DMS53 (cell line): ENCODE measurements around the gene OR1A1.
"Not testable (repeated sequence)": the region's sequence is repeated elsewhere in the genome, so short reads cannot be mapped to it uniquely, and the experiment has no call there.

Source experiments
- DNase-seq: peaks from one replicate; lab custom pipeline; 2025; lab: John Stamatoyannopoulos, UW

Gene OR1A1, protein sequence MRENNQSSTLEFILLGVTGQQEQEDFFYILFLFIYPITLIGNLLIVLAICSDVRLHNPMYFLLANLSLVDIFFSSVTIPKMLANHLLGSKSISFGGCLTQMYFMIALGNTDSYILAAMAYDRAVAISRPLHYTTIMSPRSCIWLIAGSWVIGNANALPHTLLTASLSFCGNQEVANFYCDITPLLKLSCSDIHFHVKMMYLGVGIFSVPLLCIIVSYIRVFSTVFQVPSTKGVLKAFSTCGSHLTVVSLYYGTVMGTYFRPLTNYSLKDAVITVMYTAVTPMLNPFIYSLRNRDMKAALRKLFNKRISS

GRCh38 chr17:3207367-3207766 lies at the start of gene OR1A1:
TSS of gene OR1A1 (plus strand) at chr17:3207667. CDS start at chr17:3215621, 7,954 bp downstream.
- DNase-seq = no peak

DNA sequence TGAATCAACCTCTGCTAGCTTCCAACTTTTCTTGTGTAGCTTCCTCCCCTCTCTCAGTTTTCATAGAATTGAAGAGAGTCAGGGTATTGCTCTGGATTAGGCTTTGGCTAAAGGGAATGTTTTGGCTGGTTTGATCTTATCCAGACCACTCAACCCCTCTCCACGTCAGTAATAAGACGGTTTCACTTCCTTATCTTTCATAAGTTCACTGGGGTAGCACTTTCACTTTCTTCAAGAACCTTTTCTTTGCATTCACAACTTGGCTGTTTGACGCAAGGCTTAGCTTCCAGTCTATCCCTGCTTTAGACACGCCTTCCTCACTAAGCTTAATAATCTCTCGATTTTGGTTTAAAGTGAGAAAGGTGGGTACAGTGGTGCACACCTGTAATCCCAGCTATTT lies 39.9 kb upstream of the OR1A1 start:
- no peak for DNase-seq

DNA sequence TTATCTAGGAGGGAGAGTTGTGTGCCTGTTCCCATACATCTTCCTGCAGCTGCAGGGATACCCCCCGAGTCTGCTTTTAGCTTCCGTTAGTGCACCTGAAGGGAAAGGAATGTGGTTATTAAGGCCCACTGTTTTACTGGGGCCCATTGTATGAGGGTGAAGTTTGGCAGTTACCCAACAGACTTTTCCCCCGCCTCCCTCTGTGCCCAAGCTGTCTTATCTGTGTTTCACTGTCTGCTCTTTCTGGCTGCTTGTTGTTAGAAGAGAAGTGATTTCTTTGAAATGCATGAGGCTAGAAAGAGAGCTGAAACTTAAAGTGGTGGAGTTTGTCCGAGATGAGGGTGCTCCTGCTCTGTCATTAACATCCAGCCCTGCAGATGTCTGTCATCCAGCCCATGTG lies 17.5 kb upstream of the OR1A1 start:
- no peak for DNase-seq

DNA sequence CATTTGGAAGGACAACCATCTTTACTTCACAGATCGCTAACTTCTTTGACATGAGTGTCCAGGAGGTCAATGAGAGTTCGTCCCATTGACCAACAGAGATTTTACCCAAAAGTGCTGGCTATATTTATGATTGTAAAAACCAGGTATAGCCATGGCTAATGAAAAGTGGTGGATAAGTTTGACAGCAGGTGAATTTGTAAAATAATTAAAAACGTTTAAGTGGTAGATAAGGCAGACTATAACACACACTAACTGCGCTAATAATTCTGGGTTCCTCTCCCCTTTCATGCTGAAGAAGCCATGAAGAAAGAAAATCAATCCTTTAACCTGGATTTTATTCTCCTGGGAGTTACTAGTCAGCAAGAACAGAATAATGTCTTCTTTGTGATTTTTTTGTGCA lies 10.2 kb upstream of the OR1A1 start, which contains the start of gene OR1A2:
Gene OR1A2 (plus strand): TSS at position 301 of the 400 bp plus-strand sequence. CDS start 0 bp downstream, at position 301.
- DNase-seq = no peak

DNA sequence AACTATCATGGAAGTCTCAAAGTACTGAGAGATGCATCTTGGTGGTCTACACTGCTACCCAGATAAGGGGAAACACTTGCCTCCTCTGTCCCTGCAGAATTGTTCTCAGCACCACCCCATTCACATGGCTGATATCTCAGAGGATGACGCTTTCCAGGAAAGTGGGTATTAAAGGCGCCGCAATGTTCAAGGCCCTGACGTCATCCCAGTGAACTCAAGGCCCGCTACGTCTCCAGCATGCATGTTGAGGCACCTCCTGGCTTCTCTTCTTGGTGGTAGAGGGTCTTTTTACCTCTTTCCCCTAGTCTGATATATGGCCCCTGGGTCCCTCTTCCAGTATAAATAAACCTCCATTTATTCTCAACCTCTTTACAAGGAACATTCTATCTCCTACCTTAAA lies 1.0 kb downstream of the OR1A1 start:
- DNase-seq = no peak

DNA sequence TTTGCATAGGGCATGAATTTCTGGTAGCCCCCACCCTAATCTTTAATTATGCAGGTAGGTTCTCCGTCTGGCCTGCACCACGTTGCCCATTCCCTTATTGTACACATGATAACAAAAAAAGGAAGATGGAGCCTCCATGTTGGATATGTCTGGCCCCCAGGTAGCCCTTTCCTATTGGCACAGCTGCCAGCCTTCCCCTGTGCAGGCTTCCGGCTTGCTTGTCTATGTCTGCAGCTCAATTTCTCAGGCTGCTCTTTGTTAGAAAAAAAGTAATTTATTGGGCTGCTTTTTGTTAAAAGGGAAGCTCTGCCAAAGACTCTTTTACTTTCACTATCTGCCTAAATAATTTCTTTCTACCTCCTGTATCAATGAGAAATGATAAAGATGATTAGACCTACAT lies 5.5 kb downstream of the OR1A1 start:
- DNase-seq = no peak

- no peak for DNase-seq
These were observed 6.1 kb downstream of the OR1A1 start for GRCh38 chr17:3213587-3213986.

GRCh38 chr17:3219978-3220377 lies 12.5 kb downstream of the OR1A1 start:
- not testable (repeated sequence) for DNase-seq

DNA sequence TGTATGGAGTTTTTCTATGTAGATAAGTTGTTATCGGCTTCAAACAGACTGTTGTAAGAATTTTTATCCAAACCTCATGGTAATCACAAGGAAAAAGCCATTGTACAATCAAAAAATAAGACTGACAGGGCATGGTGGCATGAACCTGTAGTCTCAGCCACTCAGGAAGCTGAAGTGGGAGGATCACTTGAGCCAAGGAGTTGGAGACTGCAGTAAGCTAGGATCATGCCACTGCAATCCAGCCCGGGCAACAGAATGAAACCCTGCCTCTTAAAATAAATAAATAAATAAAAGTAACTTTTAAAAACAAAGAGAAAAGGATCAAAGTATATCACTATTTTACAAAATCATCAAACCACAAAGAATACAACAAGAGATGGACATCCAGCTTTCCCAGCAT lies 14.4 kb downstream of the OR1A1 start:
- no peak for DNase-seq

GRCh38 chr17:3222505-3222904 lies 15.0 kb downstream of the OR1A1 start:
- DNase-seq = no peak

DNA sequence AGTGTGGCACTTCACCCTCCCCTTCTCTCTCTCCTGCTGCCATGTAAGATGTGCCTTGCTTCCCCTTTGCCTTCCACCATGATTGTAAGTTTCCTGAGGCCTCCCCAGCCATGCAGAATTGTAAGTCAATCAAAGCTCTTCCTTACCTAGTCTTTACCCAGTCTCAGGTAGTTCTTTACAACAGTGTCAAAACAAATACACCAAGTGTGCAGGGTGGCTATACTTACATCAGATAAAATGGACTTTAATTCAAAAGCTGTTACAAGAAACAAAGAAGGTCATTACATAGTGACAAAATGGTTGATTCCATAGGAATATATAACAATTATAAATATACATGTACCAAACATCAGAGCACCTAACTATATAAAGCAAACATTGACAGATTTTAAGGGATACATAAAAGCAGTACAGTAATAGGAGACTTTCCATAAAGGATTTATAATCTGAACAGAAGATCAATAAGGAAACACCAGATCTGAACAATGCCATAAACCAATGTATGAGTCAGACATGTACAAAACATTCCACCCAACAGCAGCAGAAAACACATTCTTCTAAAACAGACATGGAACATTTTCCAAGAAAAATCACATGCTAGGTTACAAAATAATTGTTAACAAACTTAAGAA lies 17.4 kb downstream of the OR1A1 start:
- DNase-seq = not testable (repeated sequence)

GRCh38 chr17:3232300-3232699 lies 24.8 kb downstream of the OR1A1 start:
- not testable (repeated sequence) for DNase-seq

GRCh38 chr17:3238685-3239084 lies 31.2 kb downstream of the OR1A1 start:
- DNase-seq = not testable (repeated sequence)

GRCh38 chr17:3241044-3241443 lies 33.6 kb downstream of the OR1A1 start:
- DNase-seq = not testable (repeated sequence)

- not testable (repeated sequence) for DNase-seq
These were observed 37.4 kb downstream of the OR1A1 start for GRCh38 chr17:3244841-3245240.

GRCh38 chr17:3249013-3249412 lies 41.5 kb downstream of the OR1A1 start:
- not testable (repeated sequence) for DNase-seq

GRCh38 chr17:3256575-3256974 lies 49.1 kb downstream of the OR1A1 start:
- DNase-seq = no peak

- DNase-seq = no peak
These were observed 52.7 kb downstream of the OR1A1 start for GRCh38 chr17:3260163-3260562.

DNA sequence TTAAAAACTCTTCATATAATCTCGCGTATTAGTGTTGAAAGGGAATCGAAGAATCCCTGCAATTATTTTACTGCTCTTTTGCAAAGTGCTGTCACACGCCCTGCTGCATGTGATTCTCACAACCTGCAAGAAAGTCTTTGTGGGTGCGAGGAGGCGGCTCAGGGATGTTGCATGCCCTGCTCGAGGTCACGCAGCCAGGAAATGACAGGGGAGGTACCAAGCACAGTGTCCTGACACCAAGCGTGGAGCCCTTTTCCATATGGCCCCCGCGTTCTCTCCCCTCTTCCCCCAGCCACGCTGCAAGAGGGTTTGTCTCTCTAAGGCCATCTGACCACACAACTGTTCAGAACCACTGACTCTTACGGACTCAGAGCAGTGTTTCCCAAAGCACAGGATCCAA lies 53.1 kb downstream of the OR1A1 start:
- no peak for DNase-seq
